AG10803 (cell line): ENCODE measurements around the gene LINS1.
A peak's percentile ranks its signal among the peaks of the same experiment; 100 is the strongest.

Source experiments
- DNase-seq: peaks from one replicate; pipeline ENCODE4 v3.0.0; 2010; ENCODE audit warnings: low read depth
- H3K4me3 ChIP-seq: 2 replicates; pipeline ENCODE4 v1.5.1; 2011; ENCODE audit warnings: mild to moderate bottlenecking, low read length, control low read depth
- TF ChIP-seq, protein P1 (sequence below): conservative IDR thresholded peaks from 2 replicates; pipeline ENCODE4 v1.5.1; 2011; ENCODE audit warnings: mild to moderate bottlenecking, low read length, control low read depth, inconsistent platforms

Gene LINS1

GRCh38 chr15:100627789-100628395 lies 25.9 kb upstream of the LINS1 start:
- TF ChIP-seq, protein P1, sequence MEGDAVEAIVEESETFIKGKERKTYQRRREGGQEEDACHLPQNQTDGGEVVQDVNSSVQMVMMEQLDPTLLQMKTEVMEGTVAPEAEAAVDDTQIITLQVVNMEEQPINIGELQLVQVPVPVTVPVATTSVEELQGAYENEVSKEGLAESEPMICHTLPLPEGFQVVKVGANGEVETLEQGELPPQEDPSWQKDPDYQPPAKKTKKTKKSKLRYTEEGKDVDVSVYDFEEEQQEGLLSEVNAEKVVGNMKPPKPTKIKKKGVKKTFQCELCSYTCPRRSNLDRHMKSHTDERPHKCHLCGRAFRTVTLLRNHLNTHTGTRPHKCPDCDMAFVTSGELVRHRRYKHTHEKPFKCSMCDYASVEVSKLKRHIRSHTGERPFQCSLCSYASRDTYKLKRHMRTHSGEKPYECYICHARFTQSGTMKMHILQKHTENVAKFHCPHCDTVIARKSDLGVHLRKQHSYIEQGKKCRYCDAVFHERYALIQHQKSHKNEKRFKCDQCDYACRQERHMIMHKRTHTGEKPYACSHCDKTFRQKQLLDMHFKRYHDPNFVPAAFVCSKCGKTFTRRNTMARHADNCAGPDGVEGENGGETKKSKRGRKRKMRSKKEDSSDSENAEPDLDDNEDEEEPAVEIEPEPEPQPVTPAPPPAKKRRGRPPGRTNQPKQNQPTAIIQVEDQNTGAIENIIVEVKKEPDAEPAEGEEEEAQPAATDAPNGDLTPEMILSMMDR: peak; percentile 85
- peak; percentile 82 for DNase-seq
- H3K4me3 ChIP-seq: no peak overlapping the region

GRCh38 chr15:100623301-100623700 lies 21.3 kb upstream of the LINS1 start:
- DNase-seq: peak; percentile 60
- no peak overlapping the region for H3K4me3 ChIP-seq
- TF ChIP-seq, protein P1: no peak

GRCh38 chr15:100616700-100617099 lies 14.7 kb upstream of the LINS1 start:
- no peak overlapping the region for H3K4me3 ChIP-seq
- TF ChIP-seq, protein P1: no peak
- DNase-seq: no peak

GRCh38 chr15:100615801-100616200 lies 13.8 kb upstream of the LINS1 start:
- TF ChIP-seq, protein P1: no peak
- no peak for DNase-seq
- no peak overlapping the region for H3K4me3 ChIP-seq

DNA sequence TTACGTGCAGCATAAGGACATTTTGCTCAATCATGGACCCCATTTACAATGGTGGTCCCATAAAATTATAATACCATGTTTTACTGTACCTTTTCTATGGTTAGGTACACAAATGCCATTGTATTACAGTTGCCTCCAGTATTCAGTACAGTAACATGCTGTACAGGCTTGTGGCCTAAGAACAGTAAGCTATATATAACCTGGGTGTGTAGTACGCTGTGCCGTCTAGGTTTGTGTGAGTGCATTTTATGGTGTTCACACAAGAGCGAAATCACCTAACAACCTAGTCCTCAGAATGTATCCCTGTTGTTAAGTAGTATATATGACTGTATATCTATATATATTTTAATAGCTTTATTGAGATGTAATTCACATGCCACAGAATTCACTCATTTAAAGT lies 12.9 kb upstream of the LINS1 start:
- no peak for DNase-seq
- TF ChIP-seq, protein P1: no peak
- no peak overlapping the region for H3K4me3 ChIP-seq

GRCh38 chr15:100614336-100614735 lies 12.4 kb upstream of the LINS1 start:
- TF ChIP-seq, protein P1: no peak
- no peak overlapping the region for H3K4me3 ChIP-seq
- DNase-seq: no peak

DNA sequence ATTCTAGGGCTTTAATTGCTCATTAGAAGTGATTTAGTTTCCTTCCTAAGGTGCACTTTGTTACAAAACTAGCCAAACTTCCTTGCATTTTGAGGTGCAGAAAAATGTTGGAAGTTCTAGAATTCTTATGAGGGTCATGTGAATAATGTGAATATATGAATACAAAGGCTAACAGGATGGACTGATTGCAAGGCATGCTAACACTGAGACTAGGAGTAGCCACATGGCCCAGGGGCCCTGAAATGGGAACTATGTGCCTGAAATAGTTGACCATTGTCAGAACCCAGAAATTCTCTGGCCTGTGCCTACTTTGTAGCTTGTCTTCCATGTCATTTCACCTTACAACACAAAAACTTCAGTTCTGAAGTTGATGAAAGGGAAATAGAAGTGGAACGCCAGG lies 11.2 kb upstream of the LINS1 start:
- H3K4me3 ChIP-seq: no peak overlapping the region
- no peak for DNase-seq
- TF ChIP-seq, protein P1: no peak
